ENCODE data around the gene DENND1A.

GRCh38 chr9:123368023-123368422 lies 561.9 kb downstream of the DENND1A start:
- TF ChIP-seq CTCF (IDR thresholded peaks at IDR 0.05) (no peak), POLR2A (IDR thresholded peaks at IDR 0.05) (no peak), POLR2AphosphoS5 (IDR thresholded peaks at IDR 0.05) (no peak)
